Heart left ventricle (tissue), 16 donors: ENCODE data around the gene CYP27C1. TPM values are rescaled to one million over a fixed set of nuclear protein-coding genes. Genes with fewer than 3 reads are reported as not detected.

Source experiments
- ATAC-seq, 4 donors: fragments of 200-7000 bp; cut with Tn5 transposase; one replicate each; pipeline ENCODE4 v1.9.1; 2020 to 2022; ENCODE audit warnings: moderate library complexity in 4 of 4, mild to moderate bottlenecking in 3 of 4, moderate number of reproducible peaks in 1 of 4
- DNase-seq, 5 donors: peaks; one replicate each; pipeline ENCODE4 v3.0.0-alpha.2; 2020
- H3K27ac ChIP-seq, 12 donors: fragments of 200-600 bp; sonication (generic) in 4 of 12; one replicate each; pipeline versions ENCODE4 v1.5.0 to v1.8.0; 2016 to 2022; ENCODE audit warnings: mild to moderate bottlenecking in 2 of 12
- H3K27me3 ChIP-seq, 9 donors: fragments of 200-600 bp; sonication (generic) in 2 of 9; one replicate each; pipeline versions ENCODE4 v1.5.1 to v1.8.0; 2016 to 2022; ENCODE audit warnings: mild to moderate bottlenecking in 3 of 9
- H3K36me3 ChIP-seq, 9 donors: fragments of 200-600 bp; sonication (generic) in 2 of 9; one replicate each; pipeline versions ENCODE4 v1.5.0 to v1.8.0; 2018 to 2022; ENCODE audit warnings: mild to moderate bottlenecking in 2 of 9
- H3K4me1 ChIP-seq, 12 donors: fragments of 200-600 bp; sonication (generic) in 4 of 12; one replicate each; pipeline versions ENCODE4 v1.5.0 to v1.8.0; 2016 to 2022; ENCODE audit warnings: mild to moderate bottlenecking in 3 of 12
- H3K4me3 ChIP-seq, 12 donors: fragments of 200-600 bp; sonication (generic) in 4 of 12; one replicate each; pipeline versions ENCODE4 v1.5.0 to v1.8.0; 2017 to 2022; ENCODE audit warnings: mild to moderate bottlenecking in 9 of 12, moderate library complexity in 4 of 12
- H3K9me3 ChIP-seq, 12 donors: fragments of 200-600 bp; sonication (generic) in 4 of 12; one replicate each; pipeline versions ENCODE4 v1.5.0 to v1.8.0; 2016 to 2022; ENCODE audit warnings: mild to moderate bottlenecking in 1 of 12
- CTCF ChIP-seq, 12 donors: fragments of 200-600 bp; sonication (generic) in 4 of 12; IDR thresholded peaks; one replicate each; pipeline versions ENCODE4 v1.5.0 to v1.8.0; 2018 to 2022; ENCODE audit warnings: antibody characterized with exemption in 12 of 12, mild to moderate bottlenecking in 5 of 12
- POLR2A ChIP-seq, 2 donors: fragments of 450-650 bp; IDR thresholded peaks; one replicate each; pipeline ENCODE4 v1.6.1; 2017; ENCODE audit warnings: antibody characterized with exemption in 2 of 2, mild to moderate bottlenecking in 2 of 2, moderate library complexity in 2 of 2
- WGBS, 4 donors: extraction: QIAGEN DNeasy Blood & Tissue Kit in 2 of 4; methylation state at CpG; one replicate each; pipeline versions ENCODE4 v1.1.5 to v1.1.7; 2013 to 2018; 5-methylcytosine and 5-hydroxymethylcytosine counted together
- intact Hi-C, 10 donors: fragments of 100-400 bp; cut with DNase I; formaldehyde crosslinking; loops; one replicate each; pipeline versions ENCODE4 v1.11.1 to v1.14.2; 2022
- polyA plus RNA-seq, 2 donors: library from polyadenylated mRNA; stranded (reverse); fragments of 200-250 nt; gene quantifications; one replicate each; pipeline ENCODE4 v1.2.3, GENCODE V29; 2013
- total RNA-seq, 9 donors: library from RNA; depleted of rRNA in 2 of 9; stranded (reverse); fragments of >200 nt in 2 of 9; fragmentation: NEBNext Ultra II Directional in 3 of 9; extraction: Animal tissue kit (Norgen Biotek cat#: 25700) in 3 of 9; gene quantifications; one replicate each; pipeline versions ENCODE4 v1.1.0 to v1.2.4, GENCODE V29; 2016 to 2023
- donor health status: ischemic (EF 13 %, LVEDD 7.1; RV severe dilation, severe dysfunction).
- donor health status: healthy with polysubstance abuse.
- donor health status: DM: no; HTN: yes; CAD: no.
- donor health status: DM: no; HTN: no; CAD: no.
- donor health status: ischemic (EF 25% LVEDD 6.9; RV normal size, moderate dysfunction).
- donor health status: ischemic (EF 25% LVEDD 5.7; RV mildly dilated, moderate dysfunction).
- donor health status: healthy.
- donor health status: DM: yes; HTN: yes; CAD: no.
- donor health status: ischemic (EF 35%, LVEDD 5.7; RV mildly dilated, moderate dysfunction).
- donor health status: nonischemic (EF 11% LVEDD 7.7; RV severe dilation, severe dysfunction).
- donor health status: DM: yes; HTN: yes; CAD: no.
- donor health status: PGD.
- donor health status: ischemic (EF 29% LVEDD 5.4; RV normal size, mild dysfunction).
- donor health status: nonischemic (EF 23%, LVEDD 6.1; RV moderate dilation, normal function).

The CYP27C1 gene
- total and polyA plus RNA-seq, 11 donors, result 0.06 to 0.44 (median 0.12) TPM; not detected in 8

GRCh38 chr2:127181851-127182250 lies 38.2 kb downstream of the CYP27C1 start:
- H3K9me3 ChIP-seq, result peaks cover 0 to 24% (median 5%) of the 10 kb centered on the region in 12 donors
- TF ChIP-seq CTCF (IDR thresholded peaks at IDR 0.05) (no peak), POLR2A (IDR thresholded peaks at IDR 0.05) (no peak)
- no peak overlapping the region for H3K27ac ChIP-seq
- peaks cover 0 to 5% (median 0%) of the 10 kb centered on the region in 9 donors for H3K27me3 ChIP-seq
- H3K4me1 ChIP-seq, result peaks cover 0 to 24% (median 0%) of the 10 kb centered on the region in 12 donors
- DNase-seq, result no peak
- intact Hi-C loops, result no loop called here
- H3K4me3 ChIP-seq, result no peak overlapping the region
- WGBS, 4 donors, result 66 to 77% (median 72%) methylated on average over 4 of the region's 4 CpGs
- ATAC-seq, result no peak
- H3K36me3 ChIP-seq, result no peaks in the 10 kb centered on the region

DNA sequence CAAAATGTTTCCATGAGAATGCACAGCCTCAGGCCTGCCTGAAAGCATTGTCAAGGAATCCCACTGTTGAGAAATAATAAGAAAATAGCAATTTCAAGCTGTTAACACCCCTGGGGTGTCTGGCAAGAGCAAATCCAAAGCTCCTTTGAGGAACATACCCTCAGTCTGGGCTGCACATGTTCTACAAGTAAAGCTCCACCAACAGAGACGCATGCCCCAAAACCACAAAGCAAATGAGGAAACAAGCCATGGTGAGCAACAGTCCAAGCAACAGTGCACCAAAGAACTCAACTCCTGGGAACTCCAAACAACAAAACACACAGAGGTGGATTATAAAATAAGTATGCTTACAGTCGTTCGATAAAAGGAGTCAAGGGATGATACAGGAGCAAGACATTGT lies 40.3 kb downstream of the CYP27C1 start:
- WGBS, 4 donors, result 78 to 91% (median 80%) methylated on average over 3 of the region's 3 CpGs
- intact Hi-C loops, result loop anchor here in 3 of 10 donors (5.0 to 10.0 kb wide), 3 partner anchors 105 to 115 kb away; no protein-coding TSS in a partner anchor
- peaks cover 0 to 19% (median 6%) of the 10 kb centered on the region in 12 donors for H3K4me1 ChIP-seq
- TF ChIP-seq CTCF (IDR thresholded peaks at IDR 0.05) (no peak), POLR2A (IDR thresholded peaks at IDR 0.05) (no peak)
- DNase-seq (no peak), ATAC-seq (no peak)
- H3K4me3 ChIP-seq, result no peak overlapping the region
- H3K27me3 ChIP-seq, result no peaks in the 10 kb centered on the region
- H3K9me3 ChIP-seq, result peaks cover 0 to 24% (median 5%) of the 10 kb centered on the region in 12 donors
- no peaks in the 10 kb centered on the region for H3K36me3 ChIP-seq
- peak overlapping the region in 1 of 12 donors; percentile 13 for H3K27ac ChIP-seq

GRCh38 chr2:127177617-127178263 lies 42.4 kb downstream of the CYP27C1 start:
- WGBS, 4 donors, result 92 to 94% (median 93%) methylated on average over 15 of the region's 15 CpGs
- H3K27ac ChIP-seq, result peak overlapping the region in 2 of 12 donors; percentile 72 to 88
- no peak for ATAC-seq
- intact Hi-C loops, result loop anchor here in 3 of 10 donors (5.0 to 10.0 kb wide), 3 partner anchors 103 to 113 kb away; no protein-coding TSS in a partner anchor
- H3K36me3 ChIP-seq, result no peaks in the 10 kb centered on the region
- peaks cover 0 to 36% (median 11%) of the 10 kb centered on the region in 12 donors for H3K4me1 ChIP-seq
- no peak for TF ChIP-seq POLR2A (IDR thresholded peaks at IDR 0.05)
- TF ChIP-seq CTCF (IDR thresholded peaks at IDR 0.05), result no peak
- H3K27me3 ChIP-seq, result no peaks in the 10 kb centered on the region
- DNase-seq, result no peak
- H3K4me3 ChIP-seq, result no peak overlapping the region
- peaks cover 0 to 24% (median 5%) of the 10 kb centered on the region in 12 donors for H3K9me3 ChIP-seq
